Ovary (tissue), 9 donors: ENCODE results near the gene SLC5A5. TPM values are rescaled to one million over a fixed set of nuclear protein-coding genes. Genes with fewer than 3 reads are reported as not detected.

Source experiments
- DNase-seq, 5 donors: peaks; one replicate each; pipeline ENCODE4 v3.0.0-alpha.2; 2019 to 2020
- H3K27ac ChIP-seq, 2 donors: fragments of 200-600 bp; one replicate each; pipeline versions ENCODE4 v1.5.1 to v1.8.0; 2019 to 2022
- H3K27me3 ChIP-seq: fragments of 200-600 bp; one replicate; pipeline ENCODE4 v1.8.0; 2022
- H3K36me3 ChIP-seq: fragments of 200-600 bp; sonication (generic); one replicate; pipeline ENCODE4 v1.5.1; 2019
- H3K4me1 ChIP-seq: one replicate; pipeline ENCODE4 v1.8.1; 2013; ENCODE audit warnings: mild to moderate bottlenecking, moderate library complexity; ENCODE audit not compliant: insufficient read depth
- H3K4me3 ChIP-seq: fragments of 200-600 bp; sonication (generic); one replicate; pipeline ENCODE4 v1.5.1; 2017
- H3K9me3 ChIP-seq, 2 donors: fragments of 200-600 bp in 1 of 2; sonication (generic) in 1 of 2; one replicate each; pipeline versions ENCODE4 v1.5.1 to v1.8.1; 2013 to 2019; ENCODE audit warnings: mild to moderate bottlenecking in 1 of 2, moderate library complexity in 1 of 2
- CTCF ChIP-seq, 3 donors: fragments of 450-650 bp in 2 of 3; fragments of 200-600 bp in 1 of 3; IDR thresholded peaks; one replicate each; pipeline versions ENCODE4 v1.5.1 to v1.8.0; 2016 to 2022; ENCODE audit warnings: antibody characterized with exemption in 3 of 3, mild to moderate bottlenecking in 1 of 3
- EP300 ChIP-seq: sonication (generic); formaldehyde crosslinking; IDR thresholded peaks from one replicate; pipeline ENCODE4 v1.6.1; 2017; ENCODE audit warnings: antibody characterized with exemption
- POLR2A ChIP-seq: fragments of 450-650 bp; IDR thresholded peaks from one replicate; pipeline ENCODE4 v1.6.1; 2017; ENCODE audit warnings: antibody characterized with exemption, mild to moderate bottlenecking, moderate library complexity
- WGBS, 3 donors: extraction: QIAGEN DNeasy Blood & Tissue Kit in 1 of 3; methylation state at CpG; one replicate each; pipeline versions ENCODE4 v1.1.5 to v1.1.7; 2013 to 2017; 5-methylcytosine and 5-hydroxymethylcytosine counted together
- intact Hi-C, 4 donors: fragments of 100-400 bp; cut with DNase I; formaldehyde crosslinking; loops; one replicate each; pipeline versions ENCODE4 v1.11.0 to v1.15.1; 2022 to 2023
- polyA plus RNA-seq, 2 donors: library from polyadenylated mRNA; stranded (reverse); fragments of 200-250 nt in 1 of 2; fragments of 350-450 nt in 1 of 2; fragmentation: Illumina TruSeq in 1 of 2; extraction: RNeasy Lipid Tissue Mini Kit (QIAGEN cat#74804) in 1 of 2; gene quantifications; one replicate each; pipeline ENCODE4 v1.2.3, GENCODE V29; 2013 to 2014
- total RNA-seq, 7 donors: library from RNA; depleted of rRNA in 2 of 7; stranded (reverse); fragments of >200 nt in 2 of 7; fragmentation: NEBNext Ultra II Directional in 3 of 7; extraction: Animal tissue kit (Norgen Biotek cat#: 25700) in 3 of 7; gene quantifications; one replicate each; pipeline versions ENCODE4 v1.1.0 to v1.2.4, GENCODE V29; 2016 to 2023
- donor health status: DM: no; HTN: no; CAD: no; lungs with moderate emphysema.
- donor health status: DM: no; HTN: no; CAD: no.
- donor health status: Bipolar disorder and iron deficiency.
- donor health status: DM: yes; HTN: yes; CAD: no.
- donor health status: DM: no; HTN: no; CAD: no.
- donor health status: DM: yes; HTN: yes; CAD: no.

Gene SLC5A5
- total and polyA plus RNA-seq, 9 donors = 0.07 TPM; not detected in 8

DNA sequence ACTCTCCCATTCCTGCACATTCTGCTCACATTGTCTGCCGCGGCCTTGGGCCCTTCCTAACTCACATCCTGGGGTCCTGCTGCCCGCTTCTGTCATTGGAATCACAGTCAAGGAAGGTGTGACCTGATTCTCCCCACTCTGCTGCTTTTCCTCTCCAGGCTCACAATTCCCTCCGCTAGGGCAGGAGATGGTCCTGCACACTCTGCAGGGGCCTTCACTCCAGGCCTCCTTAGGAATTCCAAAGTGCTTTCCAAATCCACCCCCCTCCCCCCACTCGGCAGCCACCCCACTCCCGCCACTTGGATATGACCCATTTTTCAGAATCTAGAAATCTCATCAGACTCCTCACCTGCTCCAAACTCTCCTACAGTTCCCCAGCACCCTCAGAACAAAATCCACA, 3.1 kb upstream of the SLC5A5 start:
- no peaks in the 10 kb centered on the region for H3K9me3 ChIP-seq
- WGBS, 3 donors = 52 to 59% (median 52%) methylated on average over 6 of the region's 6 CpGs
- no peaks in the 10 kb centered on the region for H3K36me3 ChIP-seq
- peaks cover 4% of the 10 kb centered on the region for H3K27me3 ChIP-seq
- TF ChIP-seq EP300 (no peak), CTCF (IDR thresholded peaks at IDR 0.05) (no peak), POLR2A (no peak)
- no peak for DNase-seq
- H3K4me3 ChIP-seq = no peak overlapping the region
- intact Hi-C loops = loop anchor here in 2 of 4 donors (10.0 kb wide), 2 partner anchors 116 to 126 kb away; no protein-coding TSS in a partner anchor
- peaks cover under 1% of the 10 kb centered on the region for H3K4me1 ChIP-seq
- no peak overlapping the region for H3K27ac ChIP-seq

GRCh38 chr19:17869114-17869608, 2.6 kb upstream of the SLC5A5 start:
- H3K4me1 ChIP-seq = peaks cover 4% of the 10 kb centered on the region
- DNase-seq = no peak
- no peak overlapping the region for H3K4me3 ChIP-seq
- WGBS, 3 donors = 30 to 37% (median 30%) methylated on average over 11 of the region's 11 CpGs
- H3K36me3 ChIP-seq = no peaks in the 10 kb centered on the region
- H3K27me3 ChIP-seq = peaks cover 6% of the 10 kb centered on the region
- TF ChIP-seq CTCF (IDR thresholded peaks at IDR 0.05) (no peak), EP300 (no peak), POLR2A (no peak)
- no peaks in the 10 kb centered on the region for H3K9me3 ChIP-seq
- H3K27ac ChIP-seq = no peak overlapping the region
- intact Hi-C loops = loop anchor here in 2 of 4 donors (10.0 kb wide), 2 partner anchors 116 to 126 kb away; no protein-coding TSS in a partner anchor

DNA sequence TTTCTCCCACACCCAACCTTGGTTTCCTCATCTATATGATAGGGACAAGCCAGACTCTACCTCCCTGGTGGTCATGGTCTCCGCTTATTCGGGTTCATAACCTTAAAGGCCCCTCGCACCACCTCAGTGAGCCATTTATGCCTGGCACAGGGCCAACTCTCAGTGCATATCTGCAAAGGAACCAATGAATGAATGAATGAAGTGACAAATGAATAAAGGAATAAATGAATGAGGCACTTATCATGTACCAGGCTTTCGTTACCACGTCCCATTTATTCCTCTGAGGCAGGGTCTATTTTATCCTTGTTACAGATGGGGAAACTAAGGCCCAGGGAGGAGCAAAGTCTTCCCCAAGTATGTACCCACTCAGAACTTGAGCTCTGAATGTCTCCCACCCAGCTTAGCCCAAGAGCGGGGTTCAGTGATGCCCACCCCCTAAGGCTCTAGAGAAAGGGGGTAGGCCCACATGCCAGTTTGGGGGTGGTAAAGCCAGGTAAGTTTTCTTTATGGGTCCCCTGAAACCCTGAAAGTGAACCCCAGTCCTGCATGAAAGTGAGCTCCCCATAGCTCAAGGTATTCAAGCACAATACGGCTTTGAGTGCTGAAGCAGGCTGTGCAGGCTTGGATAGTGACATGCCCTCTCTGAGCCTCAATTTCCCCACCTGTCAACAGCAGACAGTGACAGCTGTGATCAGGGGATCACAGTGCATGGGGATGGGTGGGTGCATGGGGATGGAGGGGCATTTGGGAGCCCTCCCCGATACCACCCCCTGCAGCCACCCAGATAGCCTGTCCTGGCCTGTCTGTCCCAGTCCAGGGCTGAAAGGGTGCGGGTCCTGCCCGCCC, 490 bp upstream of the SLC5A5 start:
- intact Hi-C loops = loop anchor here in 1 of 4 donors (5.0 kb wide), 2 partner anchors 41 to 126 kb away; no protein-coding TSS in a partner anchor
- Histone ChIP-seq H3K4me1 (peaks cover 4% of the 10 kb centered on the region), H3K27ac (no peak overlapping the region), H3K4me3 (no peak overlapping the region), H3K36me3 (no peaks in the 10 kb centered on the region), H3K9me3 (no peaks in the 10 kb centered on the region), H3K27me3 (peaks cover 6% of the 10 kb centered on the region)
- no peak for DNase-seq
- TF ChIP-seq POLR2A (no peak), CTCF (IDR thresholded peaks at IDR 0.05) (no peak), EP300 (no peak)
- WGBS, 3 donors = 52 to 53% (median 53%) methylated on average over 10 of the region's 10 CpGs

- Histone ChIP-seq H3K27ac (no peak overlapping the region), H3K27me3 (peaks cover 6% of the 10 kb centered on the region), H3K9me3 (no peaks in the 10 kb centered on the region), H3K4me3 (no peak overlapping the region), H3K36me3 (no peaks in the 10 kb centered on the region), H3K4me1 (peaks cover 4% of the 10 kb centered on the region)
- TF ChIP-seq EP300 (no peak), CTCF (IDR thresholded peaks at IDR 0.05) (no peak)
- intact Hi-C loops = loop anchor here in 1 of 4 donors (5.0 kb wide), 2 partner anchors 40 to 125 kb away; no protein-coding TSS in a partner anchor
- 5 to 9% (median 7%) methylated on average over 26 to 61 of the region's 61 CpGs for WGBS, 3 donors
- DNase-seq = no peak
These were observed 681 bp downstream of the SLC5A5 start for GRCh38 chr19:17872251-17873001.
